GM21723 (cell line): Measurements from ENCODE around the gene TMEM260.

Experiments used
- ATAC-seq: cut with Tn5 transposase; IDR thresholded peaks from one replicate; pipeline ENCODE4 v1.9.1; 2021; ENCODE audit warnings: mild to moderate bottlenecking, moderate library complexity; ENCODE audit not compliant: unreplicated experiment

The TMEM260 gene

GRCh38 chr14:56579345-56580220, at the start of gene TMEM260:
TMEM260 (plus strand) TSS chr14:56579798; CDS start chr14:56579915, 117 bp downstream.
- ATAC-seq: peak; percentile 92

- no peak for ATAC-seq
Measured at GRCh38 chr14:56532546-56532945, 47.1 kb upstream of the TMEM260 start.

GRCh38 chr14:56534656-56535055, 44.9 kb upstream of the TMEM260 start:
- ATAC-seq: no peak

GRCh38 chr14:56539862-56540261, 39.7 kb upstream of the TMEM260 start:
- no peak for ATAC-seq

GRCh38 chr14:56543436-56543835, 36.2 kb upstream of the TMEM260 start:
- no peak for ATAC-seq

- ATAC-seq: no peak
Measured at GRCh38 chr14:56549721-56550120, 29.9 kb upstream of the TMEM260 start.

- no peak for ATAC-seq
Measured at GRCh38 chr14:56552615-56553014, 27.0 kb upstream of the TMEM260 start.

GRCh38 chr14:56554301-56554700, 25.3 kb upstream of the TMEM260 start:
- no peak for ATAC-seq

- ATAC-seq: no peak
Measured at GRCh38 chr14:56555921-56556570, 23.6 kb upstream of the TMEM260 start.

GRCh38 chr14:56559182-56559581, 20.4 kb upstream of the TMEM260 start:
- ATAC-seq: no peak

GRCh38 chr14:56561606-56562005, 18.0 kb upstream of the TMEM260 start:
- ATAC-seq: no peak

GRCh38 chr14:56562883-56563282, 16.7 kb upstream of the TMEM260 start:
- no peak for ATAC-seq

GRCh38 chr14:56569174-56569573, 10.4 kb upstream of the TMEM260 start:
- ATAC-seq: no peak

- no peak for ATAC-seq
Measured at GRCh38 chr14:56570295-56570694, 9.3 kb upstream of the TMEM260 start.

- no peak for ATAC-seq
Measured at GRCh38 chr14:56580221-56580711, 668 bp downstream of the TMEM260 start.

GRCh38 chr14:56581041-56581727, 1.6 kb downstream of the TMEM260 start:
- no peak for ATAC-seq

- ATAC-seq: no peak
Measured at GRCh38 chr14:56585461-56586084, 6.0 kb downstream of the TMEM260 start.

GRCh38 chr14:56587701-56588100, 8.1 kb downstream of the TMEM260 start:
- no peak for ATAC-seq

GRCh38 chr14:56590535-56590960, 10.9 kb downstream of the TMEM260 start:
- no peak for ATAC-seq

- ATAC-seq: no peak
Measured at GRCh38 chr14:56592746-56593544, 13.3 kb downstream of the TMEM260 start.
